GM12872 (cell line): ENCODE data around the gene LGR6.

Experiments used
- TF ChIP-seq, protein P1 (sequence below): IDR thresholded peaks from 3 replicates; pipeline ENCODE4 v1.5.1; 2011; ENCODE audit warnings: low read depth, mild to moderate bottlenecking, low read length, moderate library complexity; ENCODE audit not compliant: insufficient read depth

Gene LGR6

DNA sequence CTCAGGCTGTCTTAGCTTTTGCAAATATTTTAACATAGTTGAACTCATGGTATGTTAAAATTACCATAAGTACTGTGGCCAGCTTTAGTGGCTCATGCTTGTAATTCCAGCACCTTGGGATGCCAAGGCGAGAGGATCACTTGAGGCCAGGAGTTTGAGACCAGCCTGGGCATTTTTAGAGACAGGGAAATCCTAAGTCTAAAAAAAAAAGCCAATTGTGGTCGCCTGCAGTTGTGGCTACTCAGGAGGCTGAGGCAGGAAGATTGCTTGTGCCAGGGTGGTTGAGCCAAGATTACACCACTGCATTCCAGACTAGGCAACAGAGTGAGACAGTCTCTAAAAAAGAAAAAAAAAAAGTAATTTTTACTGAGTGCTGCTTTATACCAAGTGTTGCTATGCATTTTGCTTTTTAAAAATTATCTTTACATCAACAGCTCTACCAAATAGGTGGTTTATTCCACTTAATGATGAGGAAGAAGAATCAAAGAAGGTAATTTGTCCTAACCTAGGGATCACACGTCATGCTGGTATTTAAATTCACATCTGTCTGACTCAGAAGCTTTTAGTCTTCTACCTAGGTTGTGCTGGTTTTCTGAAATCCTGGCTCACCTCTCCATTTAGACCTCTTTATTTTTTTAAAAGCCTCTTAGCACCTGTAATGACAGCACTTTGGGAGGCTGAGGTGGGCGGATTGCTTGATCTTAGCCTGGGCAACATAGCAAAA is 171.7 kb downstream of the LGR6 start:
- TF ChIP-seq, protein P1, sequence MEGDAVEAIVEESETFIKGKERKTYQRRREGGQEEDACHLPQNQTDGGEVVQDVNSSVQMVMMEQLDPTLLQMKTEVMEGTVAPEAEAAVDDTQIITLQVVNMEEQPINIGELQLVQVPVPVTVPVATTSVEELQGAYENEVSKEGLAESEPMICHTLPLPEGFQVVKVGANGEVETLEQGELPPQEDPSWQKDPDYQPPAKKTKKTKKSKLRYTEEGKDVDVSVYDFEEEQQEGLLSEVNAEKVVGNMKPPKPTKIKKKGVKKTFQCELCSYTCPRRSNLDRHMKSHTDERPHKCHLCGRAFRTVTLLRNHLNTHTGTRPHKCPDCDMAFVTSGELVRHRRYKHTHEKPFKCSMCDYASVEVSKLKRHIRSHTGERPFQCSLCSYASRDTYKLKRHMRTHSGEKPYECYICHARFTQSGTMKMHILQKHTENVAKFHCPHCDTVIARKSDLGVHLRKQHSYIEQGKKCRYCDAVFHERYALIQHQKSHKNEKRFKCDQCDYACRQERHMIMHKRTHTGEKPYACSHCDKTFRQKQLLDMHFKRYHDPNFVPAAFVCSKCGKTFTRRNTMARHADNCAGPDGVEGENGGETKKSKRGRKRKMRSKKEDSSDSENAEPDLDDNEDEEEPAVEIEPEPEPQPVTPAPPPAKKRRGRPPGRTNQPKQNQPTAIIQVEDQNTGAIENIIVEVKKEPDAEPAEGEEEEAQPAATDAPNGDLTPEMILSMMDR = no peak

DNA sequence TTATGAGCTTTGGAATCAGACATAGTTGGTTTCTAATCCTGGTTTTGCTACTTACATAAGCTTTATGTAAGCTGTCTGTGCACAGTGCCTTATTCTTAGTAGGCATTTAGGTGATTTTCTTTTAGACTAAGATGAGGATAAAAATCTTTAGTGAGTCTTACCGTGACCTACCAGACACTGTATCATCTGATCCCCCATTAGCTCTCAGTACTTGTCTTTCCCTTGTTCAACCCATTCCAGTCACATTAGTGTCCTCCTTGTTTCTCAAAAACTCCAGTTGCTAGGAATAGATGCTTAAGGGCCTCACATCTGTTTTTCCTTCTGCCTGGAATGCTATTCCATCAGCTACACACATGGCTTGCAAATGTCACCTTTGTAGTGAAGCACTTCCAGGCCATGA is 173.7 kb downstream of the LGR6 start:
- TF ChIP-seq, protein P1 = no peak
